Embryonic facial prominence (tissue), 1 donor: Measurements from ENCODE around the gene TMCC1.
A peak's percentile ranks its signal among the peaks of the same experiment; 100 is the strongest.
"Not testable (repeated sequence)": the region's sequence is repeated elsewhere in the genome, so short reads cannot be mapped to it uniquely, and the experiment has no call there.

Experiments used
- DNase-seq: peaks from one replicate; pipeline ENCODE4 v3.0.0-alpha.2; 2016; ENCODE audit errors: extremely low spot score

Gene TMCC1

GRCh38 chr3:129651435-129652202 is 241.9 kb downstream of the TMCC1 start:
- DNase-seq: no peak

GRCh38 chr3:129650256-129650872 is 243.1 kb downstream of the TMCC1 start:
- DNase-seq: peak; percentile 55

GRCh38 chr3:129648391-129648790 is 245.1 kb downstream of the TMCC1 start:
- DNase-seq: no peak

- DNase-seq: no peak
Observed at GRCh38 chr3:129645286-129645685, 248.2 kb downstream of the TMCC1 start.

GRCh38 chr3:129644836-129645235 is 248.7 kb downstream of the TMCC1 start:
- DNase-seq: no peak

- DNase-seq: not testable (repeated sequence)
Observed at GRCh38 chr3:129641567-129642260, 251.8 kb downstream of the TMCC1 start.

- not testable (repeated sequence) for DNase-seq
Observed at GRCh38 chr3:129640985-129641384, 252.5 kb downstream of the TMCC1 start.

GRCh38 chr3:129638481-129638880 is 255.0 kb downstream of the TMCC1 start:
- DNase-seq: no peak

GRCh38 chr3:129636082-129636481 is 257.4 kb downstream of the TMCC1 start:
- no peak for DNase-seq

- no peak for DNase-seq
Observed at GRCh38 chr3:129635656-129636055, 257.9 kb downstream of the TMCC1 start.

- no peak for DNase-seq
Observed at GRCh38 chr3:129633751-129634481, 259.6 kb downstream of the TMCC1 start.

- no peak for DNase-seq
Observed at GRCh38 chr3:129632977-129633376, 260.5 kb downstream of the TMCC1 start.

- DNase-seq: no peak
Observed at GRCh38 chr3:129632556-129632955, 261.0 kb downstream of the TMCC1 start.

GRCh38 chr3:129632056-129632455 is 261.5 kb downstream of the TMCC1 start:
- no peak for DNase-seq

- DNase-seq: no peak
Observed at GRCh38 chr3:129629011-129629410, 264.5 kb downstream of the TMCC1 start.

GRCh38 chr3:129628169-129628522 is 265.4 kb downstream of the TMCC1 start:
- DNase-seq: no peak

- peak; percentile 65 for DNase-seq
Observed at GRCh38 chr3:129627350-129628168, 266.0 kb downstream of the TMCC1 start.

GRCh38 chr3:129626744-129627349 is 266.7 kb downstream of the TMCC1 start:
- no peak for DNase-seq

- no peak for DNase-seq
Observed at GRCh38 chr3:129625072-129625874, 268.2 kb downstream of the TMCC1 start.
